Activated CD4-positive, alpha-beta T cell treated with anti-CD3 and anti-CD28 coated beads, Interleukin-10, Interleukin-2, amounts not matched to agents 100 ng/mL and 50 ng/mL, durations not matched to agents 16 hours and 8 hours (primary cell): ENCODE measurements around the gene PXDN.
"Not testable (repeated sequence)": the region's sequence is repeated elsewhere in the genome, so short reads cannot be mapped to it uniquely, and the experiment has no call there.

ENCODE experiments used
- DNase-seq: peaks from one replicate; pipeline ENCODE4 v3.0.0-alpha.2; 2020

PXDN gene

DNA sequence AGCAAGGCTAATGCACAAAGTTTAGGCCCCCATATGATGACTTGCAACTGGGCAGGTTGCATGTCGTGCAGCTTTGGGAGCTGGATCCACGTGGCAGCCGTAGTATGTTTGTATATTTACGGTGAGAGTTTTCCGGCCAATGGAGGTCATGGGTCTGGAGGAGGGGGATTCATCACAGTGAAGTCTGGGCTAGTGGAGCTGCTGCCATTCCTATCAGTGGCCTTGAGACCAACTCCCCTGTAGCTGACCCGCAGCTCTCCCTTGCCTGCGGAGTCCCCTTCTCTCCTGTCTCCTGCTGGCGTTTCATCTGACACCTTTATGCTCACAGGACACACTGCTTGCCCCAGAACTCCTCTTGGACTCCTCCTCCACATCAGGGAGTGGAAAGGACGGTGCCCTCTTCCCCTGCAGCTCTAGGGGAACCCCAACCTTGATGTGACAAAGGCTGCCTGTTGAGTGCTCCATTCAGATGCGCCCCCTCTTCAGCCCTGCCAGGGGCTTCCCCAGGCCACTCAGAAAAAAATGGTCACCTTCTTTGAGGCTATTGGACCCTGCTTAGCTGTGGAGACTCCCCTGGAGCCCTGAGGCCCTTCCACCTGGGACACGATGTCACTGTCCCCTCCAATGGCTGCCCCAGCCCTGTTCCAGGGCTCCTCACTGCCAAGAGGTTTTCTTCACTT lies 121.7 kb downstream of the PXDN start:
- DNase-seq, result no peak

DNA sequence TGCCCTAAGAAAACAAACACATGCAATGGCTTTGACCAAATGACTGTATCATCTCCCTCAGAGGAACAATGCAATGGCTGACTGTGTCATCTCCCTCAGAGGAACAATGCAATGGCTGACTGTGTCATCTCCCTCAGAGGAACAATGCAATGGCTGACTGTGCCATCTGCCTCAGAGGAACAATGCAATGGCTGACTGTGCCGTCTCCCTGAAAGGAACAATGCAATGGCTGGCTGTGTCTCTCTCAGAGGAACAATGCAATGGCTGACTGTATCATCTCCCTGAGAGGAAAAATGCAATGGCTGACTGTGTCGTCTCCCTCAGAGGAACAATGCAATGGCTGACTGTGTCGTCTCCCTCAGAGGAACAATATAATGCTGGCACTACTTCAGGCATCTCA lies 122.3 kb downstream of the PXDN start:
- not testable (repeated sequence) for DNase-seq

DNA sequence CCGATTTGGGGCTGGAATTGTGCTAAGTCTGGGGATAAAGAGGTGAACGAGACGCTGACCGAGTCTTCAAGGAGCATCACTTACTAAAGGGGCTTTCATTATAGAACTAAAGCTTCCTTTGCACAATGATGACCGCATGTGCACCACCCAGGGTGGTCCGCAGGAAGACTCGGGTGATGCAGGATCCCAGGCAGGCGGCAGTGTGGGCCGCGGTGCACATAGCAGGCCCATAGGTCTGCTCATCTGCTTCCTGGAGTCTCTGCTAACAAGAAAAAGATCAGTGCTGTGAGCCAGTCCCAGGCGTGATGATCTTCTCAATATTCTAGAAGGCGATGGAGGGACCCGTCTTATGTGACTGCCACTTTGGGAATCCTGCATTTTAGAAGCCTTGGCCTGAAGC lies 122.8 kb downstream of the PXDN start:
- DNase-seq, result no peak

DNA sequence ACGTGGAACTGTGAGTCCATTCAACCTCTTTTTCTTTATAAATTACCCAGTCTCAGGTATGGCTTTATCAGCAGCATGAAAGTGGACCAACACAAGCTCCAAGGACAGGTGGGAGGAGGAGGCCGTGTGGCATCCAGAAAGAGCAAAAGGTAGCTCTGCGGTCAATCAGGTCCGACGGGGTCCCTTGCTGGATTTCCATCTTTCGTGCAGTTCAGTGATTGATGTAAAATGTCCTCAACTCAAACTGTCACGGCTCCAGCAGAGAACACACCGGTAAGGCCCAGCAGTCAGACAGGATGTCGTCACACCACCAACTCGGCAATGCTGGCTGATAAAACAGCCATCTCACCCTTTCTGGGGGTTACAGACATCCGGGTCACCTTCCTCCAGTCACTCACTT lies 123.3 kb downstream of the PXDN start:
- no peak for DNase-seq

DNA sequence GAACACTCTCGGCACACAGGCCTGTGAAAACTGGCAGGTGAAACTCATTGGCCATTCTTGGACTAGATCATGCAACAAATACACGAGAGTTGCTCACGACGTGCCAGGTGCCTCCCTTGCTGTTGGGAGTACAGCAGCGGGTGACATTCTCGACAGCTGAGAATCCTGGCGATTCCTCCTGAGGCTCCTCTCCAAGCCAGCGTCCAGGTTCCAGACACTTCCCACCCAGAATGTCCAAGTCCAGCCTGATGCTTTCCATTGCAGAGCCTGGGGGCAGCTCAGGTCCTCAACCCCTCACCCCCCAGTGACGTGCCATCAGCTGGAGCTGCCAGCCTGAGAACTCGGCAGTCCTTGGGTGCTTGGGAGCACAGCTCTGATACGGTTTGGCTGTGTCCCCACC lies 124.2 kb downstream of the PXDN start:
- no peak for DNase-seq

DNA sequence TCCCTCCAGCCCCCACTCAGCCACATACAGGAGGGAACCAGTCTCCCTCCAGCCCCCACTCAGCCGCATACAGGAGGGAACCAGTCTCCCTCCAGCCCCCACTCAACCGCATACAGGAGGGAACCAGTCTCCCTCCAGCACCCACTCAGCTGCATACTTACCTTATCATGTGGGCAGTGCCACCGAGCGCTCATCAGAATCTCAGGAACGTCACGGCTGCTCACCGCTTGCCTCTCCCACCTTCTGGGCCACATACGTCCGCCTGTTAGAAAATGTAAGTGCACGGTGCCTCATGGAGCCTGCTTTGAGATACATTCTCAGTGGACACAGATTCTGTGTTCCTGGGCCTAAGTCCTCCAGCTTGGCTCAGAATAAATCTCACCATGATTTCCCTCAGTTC lies 124.8 kb downstream of the PXDN start:
- no peak for DNase-seq

DNA sequence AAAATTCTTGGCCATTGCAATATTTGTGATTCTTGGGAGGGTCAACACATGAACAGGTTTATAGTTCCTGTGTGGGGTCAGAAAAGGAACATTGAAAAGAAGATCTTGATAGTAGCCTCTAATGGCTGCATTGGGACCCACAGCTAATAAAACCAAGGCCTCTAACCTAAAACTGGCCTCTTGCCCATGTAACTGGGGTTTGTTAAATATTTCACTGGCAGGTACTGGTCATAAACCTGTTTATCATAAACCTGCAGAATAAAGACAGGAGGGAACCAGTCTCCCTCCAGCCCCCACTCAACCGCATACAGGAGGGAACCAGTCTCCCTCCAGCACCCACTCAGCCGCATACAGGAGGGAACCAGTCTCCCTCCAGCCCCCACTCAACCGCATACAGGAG lies 125.3 kb downstream of the PXDN start:
- DNase-seq, result no peak

DNA sequence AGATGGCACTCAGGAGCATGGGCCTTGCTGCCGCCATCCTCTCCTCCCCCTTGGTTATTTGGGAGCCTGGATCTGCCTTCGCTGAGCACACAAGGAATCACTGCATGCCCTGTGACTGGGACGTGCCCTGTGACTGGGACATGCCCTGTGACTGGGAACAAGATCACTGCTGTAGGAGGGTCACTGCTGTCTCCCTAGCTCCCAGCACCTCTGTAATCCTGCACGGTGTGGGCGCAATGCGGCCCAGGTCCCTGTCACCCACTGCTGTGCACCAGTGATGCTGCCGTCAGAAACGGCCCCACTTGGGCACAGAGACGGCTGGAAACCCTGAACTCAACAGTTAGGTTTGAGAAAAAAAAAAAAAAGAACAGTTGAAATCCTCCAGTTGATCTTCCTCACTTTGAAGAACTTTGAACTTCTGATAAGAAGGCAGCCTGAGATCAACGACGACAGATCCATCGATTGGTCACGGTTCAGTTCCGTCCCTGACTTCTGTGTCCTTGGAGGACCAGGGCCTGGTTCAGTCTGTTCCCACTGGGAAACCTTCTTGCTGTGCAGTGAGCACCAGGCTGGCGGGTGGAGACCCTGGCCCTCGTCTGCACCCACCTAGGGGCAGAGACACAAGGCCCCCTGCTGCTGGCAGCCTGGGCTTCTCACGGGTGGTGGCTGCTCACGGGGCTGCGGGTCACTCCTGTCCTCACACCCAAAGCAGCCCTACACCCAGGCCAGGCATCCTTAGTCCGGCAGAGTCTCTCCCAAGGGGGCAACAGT lies 125.9 kb downstream of the PXDN start:
- DNase-seq, result no peak

DNA sequence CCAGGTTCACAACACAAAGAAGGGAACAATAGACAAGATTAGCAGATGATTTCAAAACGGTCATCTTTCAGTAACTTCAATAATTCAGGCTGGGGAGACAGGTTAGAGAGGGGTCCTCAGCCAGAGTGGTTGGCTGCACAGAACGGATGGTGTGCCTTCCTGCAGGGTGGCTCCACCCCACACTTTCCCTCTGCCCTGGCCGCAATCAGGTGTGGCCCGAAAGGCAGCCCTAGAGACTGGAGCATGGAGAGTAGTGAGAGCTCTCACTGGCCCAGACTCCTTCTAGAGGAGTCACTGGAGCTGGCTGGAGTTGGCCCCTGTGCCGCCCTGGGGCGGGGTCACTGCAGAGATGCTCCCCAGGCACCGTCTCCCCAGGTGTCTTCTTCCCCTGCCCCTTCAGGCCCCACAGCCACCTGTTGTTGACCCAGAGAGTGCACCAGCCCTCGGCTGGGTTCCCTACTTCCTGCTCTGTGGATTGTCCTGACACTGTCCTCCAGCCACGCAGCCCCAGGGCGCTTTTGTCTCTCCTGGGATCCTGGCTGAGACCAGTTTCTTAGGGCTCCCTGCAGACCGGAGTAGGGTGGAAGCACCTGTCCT lies 126.8 kb downstream of the PXDN start:
- DNase-seq, result no peak

DNA sequence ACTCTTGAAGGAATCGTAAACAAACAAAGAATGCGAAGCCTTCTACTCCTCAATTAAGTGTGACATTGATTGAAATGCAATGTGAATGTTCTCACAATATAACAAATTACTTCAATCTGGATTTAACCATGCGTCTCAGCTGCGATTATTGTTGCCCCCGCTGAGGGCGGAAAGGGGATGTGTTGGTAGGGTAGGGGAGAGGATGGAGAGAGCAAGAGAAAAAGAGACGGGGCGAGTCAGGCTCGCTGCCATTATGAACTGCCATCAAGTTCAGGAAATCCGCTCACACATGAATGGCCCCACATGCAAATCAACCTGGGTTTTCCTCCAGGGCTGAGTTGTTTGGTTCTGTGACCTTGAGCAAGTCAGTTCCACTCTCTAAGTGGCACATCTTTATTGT lies 129.8 kb downstream of the PXDN start:
- no peak for DNase-seq

DNA sequence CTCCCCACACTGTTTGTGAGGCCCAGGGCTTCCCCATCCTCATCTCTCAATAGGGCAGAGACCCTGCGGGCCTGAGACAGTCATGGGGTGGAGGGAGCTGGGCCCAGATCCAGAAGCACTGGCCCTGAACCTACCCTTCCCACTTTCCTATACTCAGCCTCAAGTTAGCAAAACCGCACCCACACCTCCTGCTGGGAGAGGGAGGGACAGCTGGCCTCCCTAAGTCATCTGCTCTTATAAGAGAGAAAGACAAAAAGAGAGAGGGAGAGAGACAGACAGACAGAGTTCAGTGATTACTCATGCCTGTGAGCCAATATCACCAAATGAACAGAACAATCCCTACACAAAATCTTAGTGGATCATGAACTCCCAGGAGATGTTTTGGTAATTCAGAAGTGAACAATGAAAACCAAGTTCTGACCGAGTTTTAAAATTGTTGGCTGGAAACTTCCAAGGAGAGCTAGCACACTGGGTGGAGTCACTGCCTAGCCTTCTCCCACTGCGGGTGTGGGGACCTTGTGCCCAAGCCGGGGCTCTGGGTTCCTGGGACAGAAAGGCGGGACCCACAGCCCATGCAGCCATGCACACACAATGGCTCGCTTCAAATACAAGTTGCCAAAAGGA lies 130.5 kb downstream of the PXDN start:
- no peak for DNase-seq

DNA sequence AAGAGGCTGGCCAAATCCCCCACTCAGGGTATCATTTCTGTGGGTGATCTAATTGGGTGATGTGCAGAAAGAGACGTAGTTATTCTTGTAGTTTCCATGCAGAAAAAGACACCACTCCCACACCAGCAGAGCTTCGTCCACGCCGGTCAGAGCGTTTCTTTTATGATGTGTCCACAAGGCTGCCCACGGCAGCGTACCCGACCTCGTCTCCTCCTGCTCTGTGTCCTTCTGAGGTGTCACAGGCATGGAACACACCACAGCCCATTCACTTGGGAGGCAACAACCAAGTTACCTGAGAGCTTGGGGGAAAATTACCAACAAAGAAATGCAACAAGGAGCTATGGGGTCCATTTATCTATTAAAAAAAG lies 131.3 kb downstream of the PXDN start:
- DNase-seq, result no peak

DNA sequence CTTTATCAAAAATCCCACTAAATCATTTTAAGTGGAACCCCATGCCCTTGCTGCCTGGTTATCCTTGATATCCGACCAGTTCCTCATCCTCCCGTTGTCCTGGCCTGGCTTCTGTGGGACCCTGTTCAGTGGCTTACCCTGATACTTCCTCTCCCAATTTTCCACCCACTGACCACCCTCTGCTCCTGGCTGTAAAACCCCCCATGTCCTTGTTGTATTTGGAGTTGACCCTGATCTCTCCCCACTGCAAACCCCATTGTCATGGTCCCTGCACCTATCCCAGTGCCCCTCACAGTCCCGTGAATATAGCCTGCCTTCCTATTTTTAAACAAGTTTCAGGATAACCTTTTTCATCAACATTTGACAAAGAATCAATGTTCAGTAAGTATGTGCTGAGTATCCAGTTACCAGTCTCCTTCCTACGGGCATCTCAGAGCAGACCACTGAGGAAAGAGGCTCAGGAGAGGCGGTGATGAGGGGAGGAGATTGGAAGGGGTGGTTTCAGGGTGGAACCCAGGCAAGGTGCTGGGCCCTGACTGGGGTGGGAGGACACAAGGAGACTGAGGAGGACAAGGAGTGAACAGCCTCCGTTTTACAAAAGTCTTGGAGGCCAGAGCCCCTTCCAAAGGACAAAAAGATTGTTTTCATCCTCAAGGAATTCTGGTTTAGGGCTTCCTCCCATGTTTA lies 131.8 kb downstream of the PXDN start:
- no peak for DNase-seq

DNA sequence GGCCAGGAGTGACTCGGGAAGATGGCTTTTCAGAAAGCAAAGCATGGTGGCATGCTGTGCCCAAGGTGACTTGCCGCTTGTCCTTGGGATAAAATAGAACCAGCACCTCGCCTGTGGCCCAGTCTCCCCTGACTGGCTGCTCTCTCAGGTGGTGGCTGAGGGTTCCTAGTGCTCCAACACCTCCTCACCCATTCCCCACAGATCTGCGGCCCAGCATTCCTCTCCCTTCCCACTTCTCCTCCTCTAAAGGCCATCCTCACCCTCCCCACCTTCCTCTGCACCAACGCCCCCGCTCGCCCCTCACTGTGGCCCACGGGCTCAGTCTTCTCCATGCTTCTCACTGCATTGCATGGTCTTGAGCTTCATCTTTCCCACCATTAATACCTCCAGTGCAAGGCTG lies 132.4 kb downstream of the PXDN start:
- no peak for DNase-seq

DNA sequence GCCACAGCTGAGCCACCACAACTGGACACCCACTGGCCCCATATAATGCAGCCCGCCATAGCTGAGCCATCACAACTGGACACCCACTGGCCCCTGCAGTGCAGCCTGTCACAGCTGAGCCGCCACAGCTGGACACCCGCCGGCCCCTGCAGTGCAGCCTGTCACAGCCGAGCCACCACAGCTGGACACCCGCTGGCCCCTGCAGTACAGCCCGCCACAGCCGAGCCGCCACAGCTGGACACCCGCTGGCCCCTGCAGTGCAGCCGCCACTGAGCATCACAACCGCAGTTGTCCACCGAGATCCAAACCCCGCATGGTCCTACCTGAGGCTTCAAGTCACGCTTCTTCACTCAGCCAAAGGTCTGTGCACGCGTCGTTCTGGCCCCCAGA lies 134.2 kb downstream of the PXDN start:
- DNase-seq, result no peak

DNA sequence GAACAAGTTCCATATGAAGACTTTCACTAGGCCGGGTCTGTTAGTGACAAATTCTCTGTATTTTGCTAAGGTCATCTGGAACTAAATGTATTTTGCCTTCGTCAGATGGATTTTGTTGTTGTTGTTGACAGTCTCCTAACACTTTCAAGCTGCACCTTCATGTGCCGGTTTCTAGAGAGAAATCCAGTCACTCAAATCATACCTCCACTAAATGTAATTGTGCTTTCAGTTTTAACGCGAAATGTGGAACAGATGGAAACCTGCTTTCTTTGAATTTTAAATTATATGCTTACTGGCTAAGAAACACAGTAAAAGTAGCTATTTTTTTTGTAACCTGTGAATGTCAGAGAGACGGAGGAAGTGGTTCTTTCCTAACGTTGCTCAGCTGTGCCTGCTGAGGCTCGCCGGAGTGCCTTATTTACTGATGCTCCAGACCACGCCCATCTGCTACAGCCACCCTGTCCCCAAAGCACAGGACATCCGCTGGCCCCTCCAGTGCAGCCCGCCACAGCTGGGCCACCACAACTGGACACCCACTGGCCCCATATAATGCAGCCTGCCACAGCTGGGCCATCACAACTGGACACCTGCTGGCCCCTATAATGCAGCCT lies 134.7 kb downstream of the PXDN start:
- DNase-seq, result no peak

DNA sequence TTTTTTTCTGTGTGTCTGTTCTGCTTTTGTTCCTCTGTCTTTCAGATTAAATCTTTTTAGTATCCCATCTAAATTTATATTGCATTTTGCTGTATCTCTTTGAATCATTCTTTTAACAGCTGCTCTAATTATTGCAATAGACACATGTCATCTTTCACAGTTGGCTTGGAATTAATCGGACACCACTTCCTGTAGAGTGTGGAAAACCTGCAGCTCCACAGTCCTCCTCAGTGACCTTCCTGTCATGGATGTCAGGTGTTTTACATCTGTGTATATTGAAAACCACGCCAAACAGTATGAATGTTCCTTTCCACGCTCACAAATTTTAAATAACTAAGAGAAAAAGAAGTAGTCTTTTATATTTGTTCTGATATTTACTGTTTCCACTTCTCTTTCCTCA lies 135.3 kb downstream of the PXDN start:
- DNase-seq, result no peak

DNA sequence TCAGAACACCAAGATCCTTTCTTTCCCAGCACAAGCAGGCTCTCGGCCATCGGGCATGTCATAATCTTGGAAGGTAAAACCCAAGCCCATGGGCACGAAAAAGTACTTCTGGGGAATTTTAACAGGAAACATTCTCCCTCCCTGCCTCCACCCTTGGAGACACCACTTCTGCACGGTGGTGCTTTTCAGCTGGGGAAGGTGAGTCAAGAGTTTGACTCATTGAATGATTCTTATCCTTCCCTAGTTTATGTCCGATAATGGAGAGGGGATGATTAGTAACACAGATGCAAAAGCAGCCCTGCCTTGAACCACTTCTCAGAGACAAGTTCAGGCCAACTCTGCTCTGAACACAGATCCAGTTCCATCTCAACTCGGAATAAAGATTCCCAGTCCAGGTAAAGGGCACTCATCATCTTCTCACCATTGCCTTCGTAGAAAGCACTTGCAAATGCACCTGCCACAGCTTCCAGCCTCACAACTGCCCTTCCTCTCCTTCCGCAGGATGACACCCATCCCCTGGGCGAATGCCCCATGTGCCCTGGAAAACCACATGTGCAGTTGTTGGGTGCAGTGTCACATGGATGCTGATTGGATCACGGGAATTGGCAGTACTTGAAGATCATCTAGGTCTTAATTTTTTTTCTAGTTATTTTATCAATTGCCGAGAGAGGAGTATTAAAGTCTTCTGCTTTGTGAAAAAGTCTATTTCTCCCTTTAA lies 136.2 kb downstream of the PXDN start:
- DNase-seq, result no peak

DNA sequence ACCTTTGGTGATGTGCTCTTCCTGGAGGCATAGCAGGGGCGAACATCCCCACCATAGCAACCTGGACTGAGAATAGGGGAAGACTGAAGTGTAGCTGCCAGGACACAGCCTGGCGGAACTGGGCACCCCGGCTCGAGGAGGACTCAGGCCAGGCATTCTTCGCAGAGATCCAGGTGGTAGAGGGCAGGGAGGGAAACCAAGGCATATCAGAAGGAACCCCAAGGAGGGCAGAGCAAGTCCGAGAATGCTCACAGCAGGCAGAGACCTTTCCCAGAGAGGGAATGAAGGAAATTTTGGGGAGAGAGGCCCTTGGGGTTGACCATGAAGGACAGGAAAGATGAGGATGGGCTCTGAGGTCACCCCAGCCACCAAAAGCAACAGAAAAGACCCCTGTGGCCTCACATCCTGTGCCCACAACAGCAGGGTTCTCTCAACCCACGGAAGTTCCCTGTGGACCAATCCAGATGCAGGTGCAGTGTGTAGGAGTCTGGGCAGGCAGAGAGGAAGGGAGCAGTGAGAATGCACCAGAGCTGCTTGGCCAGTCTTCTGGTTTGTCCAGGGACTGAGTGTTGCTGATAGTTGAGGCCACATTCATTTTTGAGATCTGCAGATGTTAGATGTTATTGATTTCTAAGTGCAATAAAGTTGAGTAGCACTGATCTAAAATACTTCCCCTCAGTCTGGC lies 136.9 kb downstream of the PXDN start:
- DNase-seq, result no peak

DNA sequence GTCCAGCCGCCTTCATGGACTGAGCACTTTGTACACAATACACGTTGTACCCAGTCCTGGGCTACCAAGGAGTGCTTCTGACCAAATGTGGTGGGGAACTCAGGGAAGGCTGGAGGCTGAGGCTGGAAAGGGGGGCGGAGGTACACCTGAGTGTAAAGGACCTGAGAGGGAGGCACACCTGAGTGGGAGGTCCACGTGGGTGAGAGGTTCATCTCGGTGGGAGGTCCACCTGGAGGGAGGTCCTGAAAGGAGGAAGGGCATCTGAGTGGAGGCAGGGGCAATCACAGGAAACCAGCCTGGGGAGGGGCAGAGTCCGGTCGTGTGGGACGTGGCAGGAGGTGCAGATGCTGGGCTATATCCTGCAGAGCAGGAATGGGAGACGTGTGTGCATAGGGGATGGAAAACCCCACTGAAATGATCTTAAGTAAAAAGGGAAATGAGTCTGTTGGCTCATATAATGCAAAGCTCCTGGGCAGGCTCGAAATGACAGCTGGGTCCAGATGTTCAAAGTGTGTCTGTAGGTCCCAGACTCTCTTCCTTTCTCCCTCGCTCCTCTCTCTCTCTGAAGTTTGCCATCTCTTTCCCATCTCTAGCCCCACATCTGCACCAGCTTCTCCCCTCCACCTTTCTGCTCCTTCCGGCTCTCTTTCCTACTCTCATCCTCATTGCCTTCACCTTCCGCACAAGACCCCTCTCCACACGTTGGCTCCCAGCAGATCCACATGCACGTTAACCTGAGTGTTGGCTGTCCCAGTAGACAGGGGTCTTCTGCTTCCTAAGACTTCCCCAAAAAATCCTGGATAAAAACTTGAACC lies 137.7 kb downstream of the PXDN start:
- no peak for DNase-seq

DNA sequence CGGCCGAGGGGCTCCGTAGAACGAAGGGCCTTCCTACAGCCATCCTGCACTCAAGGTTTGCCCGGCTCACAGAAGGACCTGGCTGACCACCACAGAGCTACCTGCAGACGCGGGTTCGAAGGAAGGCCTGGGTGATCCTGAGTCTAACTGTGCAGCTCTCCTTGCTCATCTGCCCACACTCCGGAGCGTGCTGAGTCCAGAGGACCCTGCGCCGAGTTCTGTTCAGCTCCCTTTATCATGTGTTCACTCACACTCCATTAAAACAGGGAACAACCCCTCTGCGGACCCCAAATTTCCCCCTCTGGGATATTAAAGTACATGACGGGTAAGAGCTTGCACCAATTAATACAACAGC lies 138.3 kb downstream of the PXDN start:
- DNase-seq, result no peak
